HG02610 (cell line): ENCODE measurements around the gene TMEM161A.
"Not testable (repeated sequence)": the region's sequence is repeated elsewhere in the genome, so short reads cannot be mapped to it uniquely, and the experiment has no call there.

Experiments used
- ATAC-seq: cut with Tn5 transposase; IDR thresholded peaks from one replicate; pipeline ENCODE4 v1.9.1; 2021; ENCODE audit warnings: mild to moderate bottlenecking, moderate library complexity; ENCODE audit not compliant: unreplicated experiment

The TMEM161A gene

GRCh38 chr19:19123386-19123785 is 14.9 kb downstream of the TMEM161A start:
- ATAC-seq: no peak

GRCh38 chr19:19122902-19123301 is 15.4 kb downstream of the TMEM161A start:
- no peak for ATAC-seq

GRCh38 chr19:19121371-19121770 is 16.9 kb downstream of the TMEM161A start:
- no peak for ATAC-seq

GRCh38 chr19:19120308-19121231 is 17.7 kb downstream of the TMEM161A start:
- no peak for ATAC-seq

GRCh38 chr19:19119325-19120237 is 18.7 kb downstream of the TMEM161A start:
- no peak for ATAC-seq

GRCh38 chr19:19115954-19116353 is 22.3 kb downstream of the TMEM161A start:
- no peak for ATAC-seq

- ATAC-seq: no peak
Observed at GRCh38 chr19:19113040-19113626, 25.1 kb downstream of the TMEM161A start.

GRCh38 chr19:19111967-19112580 is 26.2 kb downstream of the TMEM161A start:
- no peak for ATAC-seq

- no peak for ATAC-seq
Observed at GRCh38 chr19:19111136-19111835, 27.0 kb downstream of the TMEM161A start.

GRCh38 chr19:19110410-19111135 is 27.7 kb downstream of the TMEM161A start:
- ATAC-seq: no peak

GRCh38 chr19:19109601-19110000 is 28.7 kb downstream of the TMEM161A start:
- no peak for ATAC-seq

- ATAC-seq: no peak
Observed at GRCh38 chr19:19107654-19108053, 30.6 kb downstream of the TMEM161A start.

- not testable (repeated sequence) for ATAC-seq
Observed at GRCh38 chr19:19106938-19107337, 31.3 kb downstream of the TMEM161A start.

GRCh38 chr19:19106056-19106551 is 32.2 kb downstream of the TMEM161A start:
- ATAC-seq: no peak

- ATAC-seq: no peak
Observed at GRCh38 chr19:19105365-19106055, 32.8 kb downstream of the TMEM161A start.

GRCh38 chr19:19103167-19103566 is 35.1 kb downstream of the TMEM161A start:
- ATAC-seq: no peak

GRCh38 chr19:19102566-19102965 is 35.7 kb downstream of the TMEM161A start:
- not testable (repeated sequence) for ATAC-seq

- no peak for ATAC-seq
Observed at GRCh38 chr19:19101540-19101939, 36.7 kb downstream of the TMEM161A start.
